AG08395 (cell line): ENCODE measurements around the gene JAML.

Experiments
- DNase-seq: peaks from one replicate; pipeline ENCODE4 v3.0.0; 2012; ENCODE audit warnings: mixed read lengths, low spot score

Gene JAML

GRCh38 chr11:118224511-118225188 lies at the start of gene JAML:
TSS of gene JAML (minus strand) at chr11:118225011. CDS start at chr11:118214866, 10,145 bp downstream.
- no peak for DNase-seq

- DNase-seq = no peak
Measured at GRCh38 chr11:118274186-118274585, 49.4 kb upstream of the JAML start.

GRCh38 chr11:118272001-118272400 lies 47.2 kb upstream of the JAML start:
- no peak for DNase-seq

GRCh38 chr11:118267486-118267885 lies 42.7 kb upstream of the JAML start:
- no peak for DNase-seq

GRCh38 chr11:118265954-118266353 lies 41.1 kb upstream of the JAML start:
- DNase-seq = no peak

GRCh38 chr11:118264569-118265465 lies 40.0 kb upstream of the JAML start:
- DNase-seq = no peak

- no peak for DNase-seq
Measured at GRCh38 chr11:118263695-118264568, 39.1 kb upstream of the JAML start, which contains the start of gene MPZL2. TSS of gene MPZL2 (minus strand) at chr11:118264297. CDS start at chr11:118264153, 144 bp downstream.

GRCh38 chr11:118263112-118263511 lies 38.3 kb upstream of the JAML start:
- DNase-seq = no peak

- no peak for DNase-seq
Measured at GRCh38 chr11:118260353-118260752, 35.5 kb upstream of the JAML start.

GRCh38 chr11:118259138-118259537 lies 34.3 kb upstream of the JAML start:
- DNase-seq = no peak

- DNase-seq = no peak
Measured at GRCh38 chr11:118258410-118258809, 33.6 kb upstream of the JAML start.

GRCh38 chr11:118252688-118253087 lies 27.9 kb upstream of the JAML start:
- no peak for DNase-seq

GRCh38 chr11:118251858-118252652 lies 27.2 kb upstream of the JAML start, which contains the start of gene MPZL3:
TSS of gene MPZL3 (minus strand) at chr11:118252365. CDS start at chr11:118252294, 71 bp downstream.
- peak; percentile 26 for DNase-seq

- DNase-seq = no peak
Measured at GRCh38 chr11:118247041-118247440, 22.2 kb upstream of the JAML start.

GRCh38 chr11:118245936-118246562 lies 21.2 kb upstream of the JAML start:
- DNase-seq = no peak

GRCh38 chr11:118243993-118244762 lies 19.4 kb upstream of the JAML start:
- DNase-seq = no peak

- no peak for DNase-seq
Measured at GRCh38 chr11:118243161-118243560, 18.4 kb upstream of the JAML start.

- DNase-seq = no peak
Measured at GRCh38 chr11:118241764-118242098, 16.9 kb upstream of the JAML start.

- peak; percentile 24 for DNase-seq
Measured at GRCh38 chr11:118240999-118241763, 16.4 kb upstream of the JAML start.
